Measurements from ENCODE around the gene AFTPH.

DNA sequence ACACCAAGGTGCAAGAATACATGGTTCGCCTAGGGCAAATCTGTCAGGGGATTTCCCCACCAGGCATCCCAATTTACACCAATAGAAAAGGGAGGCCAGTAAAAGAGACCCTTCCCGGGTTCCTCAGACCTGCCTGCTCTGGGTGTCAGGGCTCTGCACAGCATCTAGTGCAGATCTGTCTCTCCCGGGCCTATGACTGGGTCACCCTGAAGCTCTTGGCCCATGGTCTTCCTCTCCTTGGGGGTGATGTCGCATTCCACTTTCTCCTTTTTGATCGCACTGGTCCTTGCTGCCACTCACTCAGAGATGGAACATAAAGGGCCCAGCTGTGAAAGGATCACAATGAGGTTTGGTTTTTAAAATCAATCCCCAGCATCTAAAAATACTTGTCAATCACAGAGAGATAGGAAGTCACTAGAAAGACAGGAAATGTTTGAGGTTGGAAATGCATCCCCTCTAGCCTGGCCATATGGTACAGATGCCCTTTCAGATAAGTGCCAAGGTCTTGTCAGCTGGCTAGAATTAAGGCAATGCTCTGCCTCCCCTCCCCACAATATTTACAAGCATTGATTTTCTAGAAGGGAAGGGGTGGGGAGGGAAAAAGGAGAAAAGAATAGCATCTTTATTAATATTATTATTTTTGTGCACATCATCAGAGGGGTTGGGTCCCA lies 34.9 kb upstream of the AFTPH start:
- TF ChIP-seq EP300 (IDR thresholded peaks at IDR 0.05; ENCODE audit: borderline replicate concordance in 1 of 2, low read depth in 1 of 2, low read length in 1 of 2) = peak in 1 of 2 experiments; percentile 69; a peak in 2 of 4 replicates
- TF ChIP-seq YY1 (IDR thresholded peaks at IDR 0.05; ENCODE audit: low read depth) = no peak
- TF ChIP-seq, protein P1, sequence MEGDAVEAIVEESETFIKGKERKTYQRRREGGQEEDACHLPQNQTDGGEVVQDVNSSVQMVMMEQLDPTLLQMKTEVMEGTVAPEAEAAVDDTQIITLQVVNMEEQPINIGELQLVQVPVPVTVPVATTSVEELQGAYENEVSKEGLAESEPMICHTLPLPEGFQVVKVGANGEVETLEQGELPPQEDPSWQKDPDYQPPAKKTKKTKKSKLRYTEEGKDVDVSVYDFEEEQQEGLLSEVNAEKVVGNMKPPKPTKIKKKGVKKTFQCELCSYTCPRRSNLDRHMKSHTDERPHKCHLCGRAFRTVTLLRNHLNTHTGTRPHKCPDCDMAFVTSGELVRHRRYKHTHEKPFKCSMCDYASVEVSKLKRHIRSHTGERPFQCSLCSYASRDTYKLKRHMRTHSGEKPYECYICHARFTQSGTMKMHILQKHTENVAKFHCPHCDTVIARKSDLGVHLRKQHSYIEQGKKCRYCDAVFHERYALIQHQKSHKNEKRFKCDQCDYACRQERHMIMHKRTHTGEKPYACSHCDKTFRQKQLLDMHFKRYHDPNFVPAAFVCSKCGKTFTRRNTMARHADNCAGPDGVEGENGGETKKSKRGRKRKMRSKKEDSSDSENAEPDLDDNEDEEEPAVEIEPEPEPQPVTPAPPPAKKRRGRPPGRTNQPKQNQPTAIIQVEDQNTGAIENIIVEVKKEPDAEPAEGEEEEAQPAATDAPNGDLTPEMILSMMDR (IDR thresholded peaks at IDR 0.05) = no peak
- no peak for TF ChIP-seq POLR2AphosphoS5 (IDR thresholded peaks at IDR 0.05; ENCODE audit: low read depth, low read length)
- TF ChIP-seq RAD21 (IDR thresholded peaks at IDR 0.05; ENCODE audit: low read length) = no peak
- TF ChIP-seq SMC3 (IDR thresholded peaks at IDR 0.05; ENCODE audit: low read depth, low read length) = no peak
- TF ChIP-seq FOXM1 (IDR thresholded peaks at IDR 0.05; ENCODE audit: low read depth) = no peak
- TF ChIP-seq MXI1 (IDR thresholded peaks at IDR 0.05; ENCODE audit: low read depth, low read length) = no peak
- TF ChIP-seq ELF1 (IDR thresholded peaks at IDR 0.05) = no peak
- no peak for TF ChIP-seq EZH2phosphoT487 (IDR thresholded peaks at IDR 0.05; ENCODE audit: borderline replicate concordance, low read depth)
